DOHH2 (cell line): Measurements from ENCODE around the gene CYLD.

Experiments
- EZH2phosphoT487 ChIP-seq: fragments of 200-600 bp; sonication (generic); IDR thresholded peaks from 2 replicates; pipeline ENCODE4 v1.6.1; 2017; ENCODE audit warnings: borderline replicate concordance, mild to moderate bottlenecking, antibody characterized with exemption, low read length, moderate library complexity, mixed read lengths
- TF ChIP-seq, protein P1 (sequence below): fragments of 200-600 bp; sonication (generic); IDR thresholded peaks from one replicate; pipeline ENCODE4 v1.5.1; 2014; ENCODE audit warnings: antibody characterized with exemption, mild to moderate bottlenecking, low read depth, low read length; ENCODE audit not compliant: poor library complexity, severe bottlenecking

DNA sequence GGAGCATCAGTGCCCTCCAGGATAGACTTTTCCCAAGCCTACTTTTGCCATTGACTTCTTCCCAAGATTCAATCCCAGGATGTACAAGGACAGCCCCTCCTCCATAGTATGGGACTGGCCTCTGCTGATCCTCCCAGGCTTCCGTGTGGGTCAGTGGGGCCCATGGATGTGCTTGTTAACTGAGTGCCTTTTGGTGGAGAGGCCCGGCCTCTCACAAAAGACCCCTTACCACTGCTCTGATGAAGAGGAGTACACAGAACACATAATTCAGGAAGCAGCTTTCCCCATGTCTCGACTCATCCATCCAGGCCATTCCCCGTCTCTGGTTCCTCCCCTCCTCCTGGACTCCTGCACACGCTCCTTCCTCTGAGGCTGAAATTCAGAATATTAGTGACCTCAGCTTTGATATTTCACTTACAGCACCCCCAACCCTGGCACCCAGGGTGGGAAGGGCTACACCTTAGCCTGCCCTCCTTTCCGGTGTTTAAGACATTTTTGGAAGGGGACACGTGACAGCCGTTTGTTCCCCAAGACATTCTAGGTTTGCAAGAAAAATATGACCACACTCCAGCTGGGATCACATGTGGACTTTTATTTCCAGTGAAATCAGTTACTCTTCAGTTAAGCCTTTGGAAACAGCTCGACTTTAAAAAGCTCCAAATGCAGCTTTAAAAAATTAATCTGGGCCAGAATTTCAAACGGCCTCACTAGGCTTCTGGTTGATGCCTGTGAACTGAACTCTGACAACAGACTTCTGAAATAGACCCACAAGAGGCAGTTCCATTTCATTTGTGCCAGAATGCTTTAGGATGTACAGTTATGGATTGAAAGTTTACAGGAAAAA, 9.7 kb upstream of the CYLD start:
- TF ChIP-seq, protein P1, sequence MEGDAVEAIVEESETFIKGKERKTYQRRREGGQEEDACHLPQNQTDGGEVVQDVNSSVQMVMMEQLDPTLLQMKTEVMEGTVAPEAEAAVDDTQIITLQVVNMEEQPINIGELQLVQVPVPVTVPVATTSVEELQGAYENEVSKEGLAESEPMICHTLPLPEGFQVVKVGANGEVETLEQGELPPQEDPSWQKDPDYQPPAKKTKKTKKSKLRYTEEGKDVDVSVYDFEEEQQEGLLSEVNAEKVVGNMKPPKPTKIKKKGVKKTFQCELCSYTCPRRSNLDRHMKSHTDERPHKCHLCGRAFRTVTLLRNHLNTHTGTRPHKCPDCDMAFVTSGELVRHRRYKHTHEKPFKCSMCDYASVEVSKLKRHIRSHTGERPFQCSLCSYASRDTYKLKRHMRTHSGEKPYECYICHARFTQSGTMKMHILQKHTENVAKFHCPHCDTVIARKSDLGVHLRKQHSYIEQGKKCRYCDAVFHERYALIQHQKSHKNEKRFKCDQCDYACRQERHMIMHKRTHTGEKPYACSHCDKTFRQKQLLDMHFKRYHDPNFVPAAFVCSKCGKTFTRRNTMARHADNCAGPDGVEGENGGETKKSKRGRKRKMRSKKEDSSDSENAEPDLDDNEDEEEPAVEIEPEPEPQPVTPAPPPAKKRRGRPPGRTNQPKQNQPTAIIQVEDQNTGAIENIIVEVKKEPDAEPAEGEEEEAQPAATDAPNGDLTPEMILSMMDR, result no peak
- no peak for TF ChIP-seq EZH2phosphoT487
